Fibroblast of lung (primary cell): ENCODE data around the gene MMP15.

Experiments used
- EZH2 ChIP-seq: IDR thresholded peaks from 2 replicates; pipeline ENCODE4 v1.5.1; 2012; ENCODE audit warnings: low read length, control low read depth, mild to moderate bottlenecking; ENCODE audit errors: missing control alignments
- TF ChIP-seq, protein P1 (sequence below), 2 donors: IDR thresholded peaks in 1 of 2; conservative IDR thresholded peaks in 1 of 2; 1 replicate in 1 of 2; 2 replicates in 1 of 2; pipeline ENCODE4 v1.5.1; 2011 to 2012; ENCODE audit warnings: low read length in 2 of 2, control low read depth in 1 of 2, inconsistent platforms in 1 of 2, low read depth in 1 of 2, mild to moderate bottlenecking in 1 of 2

DNA sequence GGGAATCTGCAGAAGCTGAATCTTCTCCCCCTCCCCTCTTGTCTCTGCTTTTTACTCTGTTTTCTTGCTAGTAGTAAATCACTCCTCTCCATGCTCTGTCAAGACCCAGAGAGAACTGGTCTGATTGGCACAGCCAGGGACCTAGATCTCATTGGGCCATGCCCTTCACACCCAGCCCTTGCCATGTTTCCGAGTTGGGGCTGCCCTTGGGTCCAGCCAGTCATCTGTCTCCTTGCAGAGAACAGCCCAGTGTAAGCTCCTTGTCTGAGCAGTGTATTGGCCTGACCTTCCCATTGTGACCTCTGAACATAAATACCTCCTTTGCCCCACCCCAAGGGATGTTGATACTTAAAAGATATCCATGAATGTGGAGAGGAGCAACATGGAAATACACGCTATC lies 3.9 kb downstream of the MMP15 start:
- TF ChIP-seq, protein P1, sequence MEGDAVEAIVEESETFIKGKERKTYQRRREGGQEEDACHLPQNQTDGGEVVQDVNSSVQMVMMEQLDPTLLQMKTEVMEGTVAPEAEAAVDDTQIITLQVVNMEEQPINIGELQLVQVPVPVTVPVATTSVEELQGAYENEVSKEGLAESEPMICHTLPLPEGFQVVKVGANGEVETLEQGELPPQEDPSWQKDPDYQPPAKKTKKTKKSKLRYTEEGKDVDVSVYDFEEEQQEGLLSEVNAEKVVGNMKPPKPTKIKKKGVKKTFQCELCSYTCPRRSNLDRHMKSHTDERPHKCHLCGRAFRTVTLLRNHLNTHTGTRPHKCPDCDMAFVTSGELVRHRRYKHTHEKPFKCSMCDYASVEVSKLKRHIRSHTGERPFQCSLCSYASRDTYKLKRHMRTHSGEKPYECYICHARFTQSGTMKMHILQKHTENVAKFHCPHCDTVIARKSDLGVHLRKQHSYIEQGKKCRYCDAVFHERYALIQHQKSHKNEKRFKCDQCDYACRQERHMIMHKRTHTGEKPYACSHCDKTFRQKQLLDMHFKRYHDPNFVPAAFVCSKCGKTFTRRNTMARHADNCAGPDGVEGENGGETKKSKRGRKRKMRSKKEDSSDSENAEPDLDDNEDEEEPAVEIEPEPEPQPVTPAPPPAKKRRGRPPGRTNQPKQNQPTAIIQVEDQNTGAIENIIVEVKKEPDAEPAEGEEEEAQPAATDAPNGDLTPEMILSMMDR (conservative IDR thresholded peaks at IDR 0.05 in 1 of 2, IDR thresholded peaks at IDR 0.05 in 1 of 2; ENCODE audit: low read depth in 1 of 2, low read length in 2 of 2) = no peak
- no peak for TF ChIP-seq EZH2
